Activated CD4-positive, alpha-beta T cell treated with anti-CD3 and anti-CD28 coated beads, Interleukin-2, amount 50 U/mL, for 48 hours (primary cell): Measurements from ENCODE around the gene HSP90AB1.
"Not testable (repeated sequence)": the region's sequence is repeated elsewhere in the genome, so short reads cannot be mapped to it uniquely, and the experiment has no call there.

Experiments used
- DNase-seq, 2 experiments: peaks; one replicate each; pipeline ENCODE4 v3.0.0-alpha.2; 2020

Gene HSP90AB1

GRCh38 chr6:44222486-44223318 lies 24.2 kb upstream of the HSP90AB1 start:
- peak; percentile 14 to 42 for DNase-seq

GRCh38 chr6:44223319-44224028 lies 23.4 kb upstream of the HSP90AB1 start, which contains the start of gene SLC29A1:
Gene SLC29A1 (plus strand): TSS chr6:44223595. CDS start chr6:44227314, 3,719 bp downstream.
- peak; percentile 89 for DNase-seq

GRCh38 chr6:44224029-44224964 lies 22.6 kb upstream of the HSP90AB1 start:
- peak; percentile 35 to 42 for DNase-seq

- DNase-seq = no peak
Observed at GRCh38 chr6:44224965-44225305, 22.0 kb upstream of the HSP90AB1 start.

- no peak for DNase-seq
Observed at GRCh38 chr6:44225579-44226325, 21.1 kb upstream of the HSP90AB1 start.

GRCh38 chr6:44226368-44227147 lies 20.3 kb upstream of the HSP90AB1 start:
- no peak for DNase-seq

- DNase-seq = no peak
Observed at GRCh38 chr6:44227148-44227793, 19.6 kb upstream of the HSP90AB1 start.

- no peak for DNase-seq
Observed at GRCh38 chr6:44228031-44228430, 18.9 kb upstream of the HSP90AB1 start.

GRCh38 chr6:44228433-44228832 lies 18.5 kb upstream of the HSP90AB1 start:
- DNase-seq = no peak

- no peak for DNase-seq
Observed at GRCh38 chr6:44228836-44229235, 18.1 kb upstream of the HSP90AB1 start.

GRCh38 chr6:44229376-44230033 lies 17.4 kb upstream of the HSP90AB1 start:
- DNase-seq = no peak

- DNase-seq = no peak
Observed at GRCh38 chr6:44230034-44230675, 16.7 kb upstream of the HSP90AB1 start.

GRCh38 chr6:44231426-44231825 lies 15.5 kb upstream of the HSP90AB1 start:
- DNase-seq = not testable (repeated sequence)

GRCh38 chr6:44232676-44233566 lies 14.0 kb upstream of the HSP90AB1 start:
- no peak for DNase-seq

- DNase-seq = no peak
Observed at GRCh38 chr6:44233567-44234100, 13.3 kb upstream of the HSP90AB1 start.

- DNase-seq = no peak
Observed at GRCh38 chr6:44234101-44235025, 12.5 kb upstream of the HSP90AB1 start.

GRCh38 chr6:44235269-44235668 lies 11.6 kb upstream of the HSP90AB1 start:
- DNase-seq = no peak
